ENCODE measurements around the gene CA12.
"Not testable (repeated sequence)": the region's sequence is repeated elsewhere in the genome, so short reads cannot be mapped to it uniquely, and the experiment has no call there.

CA12 gene

GRCh38 chr15:63357061-63357460 lies 24.6 kb downstream of the CA12 start:
- DNase-seq (ENCODE audit: low spot score), result no peak

- DNase-seq (ENCODE audit: low spot score), result no peak
Measured at GRCh38 chr15:63354821-63355650, 26.6 kb downstream of the CA12 start.

GRCh38 chr15:63353887-63354286 lies 27.8 kb downstream of the CA12 start:
- no peak for DNase-seq (ENCODE audit: low spot score)

- DNase-seq (ENCODE audit: low spot score), result no peak
Measured at GRCh38 chr15:63353261-63353660, 28.4 kb downstream of the CA12 start.

GRCh38 chr15:63352808-63353207 lies 28.8 kb downstream of the CA12 start:
- no peak for DNase-seq (ENCODE audit: low spot score)

- no peak for DNase-seq (ENCODE audit: low spot score)
Measured at GRCh38 chr15:63351170-63351569, 30.5 kb downstream of the CA12 start.

GRCh38 chr15:63350178-63350621 lies 31.4 kb downstream of the CA12 start:
- DNase-seq (ENCODE audit: low spot score), result no peak

- no peak for DNase-seq (ENCODE audit: low spot score)
Measured at GRCh38 chr15:63349621-63350020, 32.0 kb downstream of the CA12 start.

GRCh38 chr15:63349156-63349555 lies 32.5 kb downstream of the CA12 start:
- no peak for DNase-seq (ENCODE audit: low spot score)

- DNase-seq (ENCODE audit: low spot score), result no peak
Measured at GRCh38 chr15:63348392-63348791, 33.3 kb downstream of the CA12 start.

- DNase-seq (ENCODE audit: low spot score), result no peak
Measured at GRCh38 chr15:63347074-63347857, 34.4 kb downstream of the CA12 start.

- no peak for DNase-seq (ENCODE audit: low spot score)
Measured at GRCh38 chr15:63345391-63345752, 36.3 kb downstream of the CA12 start.

GRCh38 chr15:63344731-63345390 lies 36.8 kb downstream of the CA12 start:
- DNase-seq (ENCODE audit: low spot score), result no peak

GRCh38 chr15:63342996-63343562 lies 38.6 kb downstream of the CA12 start:
- DNase-seq (ENCODE audit: low spot score), result not testable (repeated sequence)

GRCh38 chr15:63341898-63342297 lies 39.7 kb downstream of the CA12 start:
- no peak for DNase-seq (ENCODE audit: low spot score)

GRCh38 chr15:63340878-63341277 lies 40.8 kb downstream of the CA12 start:
- DNase-seq (ENCODE audit: low spot score), result no peak

- no peak for DNase-seq (ENCODE audit: low spot score)
Measured at GRCh38 chr15:63340353-63340752, 41.3 kb downstream of the CA12 start.

- DNase-seq (ENCODE audit: low spot score), result no peak
Measured at GRCh38 chr15:63339836-63340235, 41.8 kb downstream of the CA12 start.

GRCh38 chr15:63339006-63339766 lies 42.5 kb downstream of the CA12 start:
- no peak for DNase-seq (ENCODE audit: low spot score)

- no peak for DNase-seq (ENCODE audit: low spot score)
Measured at GRCh38 chr15:63338170-63338569, 43.5 kb downstream of the CA12 start.

GRCh38 chr15:63337046-63337445 lies 44.6 kb downstream of the CA12 start:
- no peak for DNase-seq (ENCODE audit: low spot score)

All from left forelimb (tissue), 1 donor.